OCI-LY7 (cell line): Measurements from ENCODE around the gene LHX3. TPM values are rescaled to one million over a fixed set of nuclear protein-coding genes. Genes with fewer than 3 reads are reported as not detected.

Experiments used
- BruUV-seq: library from RNA; stranded (reverse); fragments of 400-500 nt; replicated peaks from 2 replicates; lab custom pipeline; 2021; lab: Mats Ljungman, UMichigan
- CTCF ChIA-PET: fragments of 300-600 bp; sonication (Branson Sonifier 250); formaldehyde crosslinking; loops from one replicate; lab custom pipeline; 2022; ENCODE audit warnings: antibody characterized with exemption; ENCODE audit not compliant: unreplicated experiment; lab: Charles Lee
- POLR2A ChIA-PET: fragments of 300-600 bp; sonication (Branson Sonifier 250); formaldehyde crosslinking; loops from one replicate; lab custom pipeline; 2022; ENCODE audit warnings: antibody characterized with exemption; lab: Charles Lee
- DNase-seq: peaks from one replicate; pipeline ENCODE4 v3.0.0-alpha.2; 2015; ENCODE audit warnings: low spot score
- H2AFZ ChIP-seq: fragments of 200-600 bp; sonication (generic), shearing (Covaris generic); 2 replicates; pipeline ENCODE4 v1.6.1; 2014; ENCODE audit warnings: mild to moderate bottlenecking, antibody characterized with exemption, low read length, moderate library complexity
- H3K27ac ChIP-seq: fragments of 200-600 bp; sonication (generic); 2 replicates; pipeline ENCODE4 v1.5.1; 2014; ENCODE audit warnings: mixed run types, low read depth, mild to moderate bottlenecking, moderate library complexity, low read length, inconsistent platforms; ENCODE audit not compliant: poor library complexity, severe bottlenecking
- H3K36me3 ChIP-seq: fragments of 200-600 bp; sonication (generic); 2 replicates; pipeline ENCODE4 v1.6.1; 2014; ENCODE audit warnings: mild to moderate bottlenecking, antibody characterized with exemption, low read length, moderate library complexity, mixed read lengths; ENCODE audit not compliant: insufficient read depth
- H3K4me1 ChIP-seq: fragments of 200-600 bp; sonication (generic); 2 replicates; pipeline ENCODE4 v1.5.1; 2014; ENCODE audit warnings: mild to moderate bottlenecking, low read length; ENCODE audit not compliant: insufficient read depth, poor library complexity, severe bottlenecking
- H3K4me2 ChIP-seq: fragments of 200-600 bp; sonication (generic); 2 replicates; pipeline ENCODE4 v1.6.1; 2014; ENCODE audit warnings: mild to moderate bottlenecking, low read length
- H3K4me3 ChIP-seq: fragments of 200-600 bp; sonication (generic); 2 replicates; pipeline ENCODE4 v1.5.1; 2014; ENCODE audit warnings: mild to moderate bottlenecking, low read depth, low read length; ENCODE audit not compliant: poor library complexity, severe bottlenecking
- H3K79me2 ChIP-seq: fragments of 200-600 bp; sonication (generic); 2 replicates; pipeline ENCODE4 v1.6.1; 2016; ENCODE audit warnings: low read depth, mild to moderate bottlenecking, low read length, moderate library complexity, mixed read lengths; ENCODE audit not compliant: insufficient read depth
- H3K9me2 ChIP-seq: fragments of 200-600 bp; sonication (generic); 2 replicates; pipeline ENCODE4 v1.6.1; 2016; ENCODE audit warnings: mild to moderate bottlenecking, low read length, mixed read lengths; ENCODE audit not compliant: insufficient read depth
- H3K9me3 ChIP-seq: fragments of 200-600 bp; sonication (generic); 2 replicates; pipeline ENCODE4 v1.6.1; 2014; ENCODE audit warnings: mild to moderate bottlenecking, mixed run types, low read length, mixed read lengths
- H4K20me1 ChIP-seq: fragments of 200-600 bp; sonication (generic); 2 replicates; pipeline ENCODE4 v1.6.1; 2014; ENCODE audit warnings: mild to moderate bottlenecking, antibody characterized with exemption, low read length, moderate library complexity, mixed read lengths; ENCODE audit not compliant: insufficient read depth
- CTCF ChIP-seq: fragments of 200-600 bp; sonication (generic); conservative IDR thresholded peaks from 2 replicates; pipeline ENCODE4 v1.5.1; 2014; ENCODE audit warnings: mild to moderate bottlenecking, antibody characterized with exemption, low read length, moderate library complexity, mixed read lengths
- EZH2phosphoT487 ChIP-seq: fragments of 200-600 bp; sonication (generic); IDR thresholded peaks from 2 replicates; pipeline ENCODE4 v1.6.1; 2018; ENCODE audit warnings: low read depth, borderline replicate concordance, mild to moderate bottlenecking, mixed run types, antibody characterized with exemption, low read length, moderate library complexity, mixed read lengths
- intact Hi-C: fragments of 100-400 bp; cut with micrococcal nuclease; formaldehyde crosslinking; loops from one replicate; pipeline ENCODE4 v1.10.0; 2022; ENCODE audit not compliant: unreplicated experiment
- total RNA-seq, 2 experiments: library from RNA; depleted of rRNA in 1 of 2; stranded (reverse); fragments of >200 nt in 1 of 2; shearing (Covaris generic) in 1 of 2; gene quantifications; 2 replicates each; pipeline ENCODE4 v1.2.3, GENCODE V29; 2014 to 2022

Gene LHX3
- total RNA-seq, 2 experiments from 2014 or later, result 0.15 TPM; not detected in 1

GRCh38 chr9:136198605-136199083, 6.3 kb downstream of the LHX3 start:
- no peaks in the 10 kb centered on the region for H3K9me3 ChIP-seq
- DNase-seq, result no peak
- intact Hi-C loops, result no loop called here

GRCh38 chr9:136197930-136198604, 6.9 kb downstream of the LHX3 start:
- H3K9me2 ChIP-seq, result no peaks in the 10 kb centered on the region
- no peak for DNase-seq
- intact Hi-C loops, result no loop called here
- no peak overlapping the region for H3K27ac ChIP-seq
- no peaks in the 10 kb centered on the region for H3K79me2 ChIP-seq
- ChIA-PET CTCF (interaction anchor here (0.6 kb wide), 1 partner anchor 9 kb away, joined by 8 read pairs; no protein-coding TSS in a partner anchor), POLR2A (no interaction called here)
- peaks cover 14% of the 10 kb centered on the region for H3K4me1 ChIP-seq
- H4K20me1 ChIP-seq, result no peaks in the 10 kb centered on the region
- H3K9me3 ChIP-seq, result no peaks in the 10 kb centered on the region
- no TSS peak for BruUV-seq
- no peak overlapping the region for H3K4me3 ChIP-seq
- TF ChIP-seq CTCF (no peak), EZH2phosphoT487 (no peak)
- H2AFZ ChIP-seq, result no peak overlapping the region
- H3K36me3 ChIP-seq, result no peaks in the 10 kb centered on the region
- H3K4me2 ChIP-seq, result no peak overlapping the region

More at GRCh38 chr9:136198605-136199083, 6.3 kb downstream of the LHX3 start:
- ChIA-PET CTCF (interaction anchor here (0.6 kb wide), 1 partner anchor 9 kb away, joined by 8 read pairs; no protein-coding TSS in a partner anchor), POLR2A (no interaction called here)
- H3K9me2 ChIP-seq, result no peaks in the 10 kb centered on the region
- H4K20me1 ChIP-seq, result no peaks in the 10 kb centered on the region
- TF ChIP-seq CTCF, result no peak
- no peak for TF ChIP-seq EZH2phosphoT487
- no peak overlapping the region for H3K4me2 ChIP-seq
- no peak overlapping the region for H2AFZ ChIP-seq
- no peaks in the 10 kb centered on the region for H3K79me2 ChIP-seq
- no TSS peak for BruUV-seq
- H3K27ac ChIP-seq, result no peak overlapping the region
- H3K36me3 ChIP-seq, result no peaks in the 10 kb centered on the region
- no peak overlapping the region for H3K4me3 ChIP-seq
- H3K4me1 ChIP-seq, result peaks cover 14% of the 10 kb centered on the region
